ENCODE data around the gene TRPV3.
"Not testable (repeated sequence)": the region's sequence is repeated elsewhere in the genome, so short reads cannot be mapped to it uniquely, and the experiment has no call there.

TRPV3 gene

GRCh38 chr17:3469529-3469928 lies 88.1 kb downstream of the TRPV3 start:
- DNase-seq (ENCODE audit: low read depth in 2 of 2): no peak
- no peak overlapping the region for H3K4me3 ChIP-seq (replicated peaks in 1 of 2; ENCODE audit: low read depth in 2 of 2, low read length in 2 of 2)
- TF ChIP-seq CTCF (IDR thresholded peaks at IDR 0.05; ENCODE audit: low read depth, low read length): no peak

- H3K4me3 ChIP-seq (replicated peaks in 1 of 2; ENCODE audit: low read depth in 2 of 2, low read length in 2 of 2); DNase-seq (ENCODE audit: low read depth in 2 of 2): not testable (repeated sequence)
Measured at GRCh38 chr17:3466355-3466754, 91.3 kb downstream of the TRPV3 start.

All from cardiac fibroblast (primary cell).